ENCODE measurements around the gene PRKN.

DNA sequence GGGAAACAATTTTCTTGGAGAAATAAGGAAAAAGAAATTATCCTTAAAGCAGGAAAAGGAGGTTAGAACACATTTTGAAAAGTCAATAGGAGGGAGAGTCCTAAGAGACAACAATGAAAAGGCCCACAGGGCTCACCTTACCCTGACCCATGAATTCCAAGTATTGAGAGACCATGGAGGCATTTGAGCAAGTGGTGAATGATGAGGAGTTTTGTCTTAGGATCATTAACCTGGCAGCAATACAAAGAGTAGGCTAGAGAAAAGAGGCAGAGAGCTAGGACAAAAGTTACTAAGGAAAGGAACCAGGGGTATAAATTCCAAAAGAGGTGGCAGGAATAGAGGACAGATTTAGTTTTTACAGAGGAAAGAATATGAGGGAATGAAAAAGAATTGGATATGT lies 44.9 kb upstream of the PRKN start:
- TF ChIP-seq, protein P1, sequence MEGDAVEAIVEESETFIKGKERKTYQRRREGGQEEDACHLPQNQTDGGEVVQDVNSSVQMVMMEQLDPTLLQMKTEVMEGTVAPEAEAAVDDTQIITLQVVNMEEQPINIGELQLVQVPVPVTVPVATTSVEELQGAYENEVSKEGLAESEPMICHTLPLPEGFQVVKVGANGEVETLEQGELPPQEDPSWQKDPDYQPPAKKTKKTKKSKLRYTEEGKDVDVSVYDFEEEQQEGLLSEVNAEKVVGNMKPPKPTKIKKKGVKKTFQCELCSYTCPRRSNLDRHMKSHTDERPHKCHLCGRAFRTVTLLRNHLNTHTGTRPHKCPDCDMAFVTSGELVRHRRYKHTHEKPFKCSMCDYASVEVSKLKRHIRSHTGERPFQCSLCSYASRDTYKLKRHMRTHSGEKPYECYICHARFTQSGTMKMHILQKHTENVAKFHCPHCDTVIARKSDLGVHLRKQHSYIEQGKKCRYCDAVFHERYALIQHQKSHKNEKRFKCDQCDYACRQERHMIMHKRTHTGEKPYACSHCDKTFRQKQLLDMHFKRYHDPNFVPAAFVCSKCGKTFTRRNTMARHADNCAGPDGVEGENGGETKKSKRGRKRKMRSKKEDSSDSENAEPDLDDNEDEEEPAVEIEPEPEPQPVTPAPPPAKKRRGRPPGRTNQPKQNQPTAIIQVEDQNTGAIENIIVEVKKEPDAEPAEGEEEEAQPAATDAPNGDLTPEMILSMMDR (IDR thresholded peaks at IDR 0.05), result no peak
- TF ChIP-seq EP300 (IDR thresholded peaks at IDR 0.05; ENCODE audit: low read depth) (no peak), POLR2A (IDR thresholded peaks at IDR 0.05) (no peak), POLR2AphosphoS5 (IDR thresholded peaks at IDR 0.05) (no peak)
